ENCODE data around the gene MFN2. TPM values are rescaled to one million over a fixed set of nuclear protein-coding genes. Genes with fewer than 3 reads are reported as not detected.

The MFN2 gene
- total and polyA plus RNA-seq, 2 of the 8 experiments (the other 6 are each of a cell fraction or from before 2014, with no cell fraction given), result 34.0 to 62.5 TPM

GRCh38 chr1:12035312-12035711 is 55.1 kb downstream of the MFN2 start:
- no peak overlapping the region for H2BK5ac ChIP-seq (ENCODE audit: low read depth, low read length)
- FAIRE-seq, result no peak
- no peak overlapping the region for H4K91ac ChIP-seq (replicated peaks; ENCODE audit: insufficient read length, low read length)
- H3K27ac ChIP-seq (ENCODE audit: low read depth, low read length), result no peak overlapping the region
- no peak overlapping the region for H3K9ac ChIP-seq (replicated peaks in 1 of 4; ENCODE audit: extremely low read depth in 1 of 4, low read depth in 3 of 4, low read length in 3 of 4)
- no peaks in the 10 kb centered on the region for H3K23me2 ChIP-seq (ENCODE audit: low read depth, low read length)
- H3K9me3 ChIP-seq (ENCODE audit: insufficient read depth in 2 of 2, low read depth in 1 of 2, low read length in 1 of 2), result no peaks in the 10 kb centered on the region
- H3K18ac ChIP-seq (ENCODE audit: extremely low read depth, low read length), result no peak overlapping the region
- H3K56ac ChIP-seq (replicated peaks; ENCODE audit: insufficient read length, low read depth, low read length), result no peak overlapping the region
- no peaks in the 10 kb centered on the region for H3K79me1 ChIP-seq (ENCODE audit: low read depth, low read length)
- H3K4me2 ChIP-seq (ENCODE audit: insufficient read depth in 1 of 2, low read depth in 2 of 2, low read length in 2 of 2), result no peak overlapping the region
- no peak overlapping the region for H2AK5ac ChIP-seq (ENCODE audit: low read depth, low read length)
- no peak overlapping the region for H2BK120ac ChIP-seq (replicated peaks; ENCODE audit: low read depth, low read length)
- no peak overlapping the region for H4K5ac ChIP-seq (ENCODE audit: insufficient read length, low read depth, low read length)
- ChIA-PET POLR2A (ENCODE audit: partially characterized antibody) (interaction anchor here (0.9 to 8.5 kb wide), 5 partner anchors 11 to 127 kb away, joined by 3 to 66 read pairs (median 5); partner anchors contain the start of gene MIIP), CTCF (ENCODE audit: partially characterized antibody) (interaction anchor here (0.6 to 1.7 kb wide), 3 partner anchors 33 to 144 kb away, joined by 3 to 5 read pairs (median 3); no protein-coding TSS in a partner anchor)
- H3K36me3 ChIP-seq (ENCODE audit: control insufficient read depth in 2 of 4, insufficient read depth in 4 of 4, low read length in 3 of 4), result peaks cover 2 to 8% (median 3%) of the 10 kb centered on the region in 4 experiments; a peak in 3 of 8 replicates
- DNase-seq (ENCODE audit: low read depth in 1 of 2, low spot score in 2 of 2), result no peak
- 86% methylated on average over 4 of the region's 4 CpGs; no CpG with 5 or more reads in 1 of the 2 experiments for WGBS, 2 experiments (ENCODE audit: extremely low coverage in 1 of 2, insufficient coverage in 1 of 2, insufficient read length in 1 of 2, insufficient replicate concordance in 2 of 2, low coverage in 1 of 2, low lambda C conversion rate in 2 of 2, missing lambda C conversion rate in 1 of 2)
- H3K4me1 ChIP-seq (replicated peaks in 1 of 4; ENCODE audit: control insufficient read depth in 3 of 4, insufficient read depth in 4 of 4, low read length in 3 of 4), result no peaks in the 10 kb centered on the region; a peak in 1 of 7 replicates
- H3K4ac ChIP-seq (replicated peaks; ENCODE audit: insufficient read length, low read depth, low read length), result no peak overlapping the region
- TF ChIP-seq TAF7 (optimal IDR thresholded peaks at IDR 0.05; ENCODE audit: borderline replicate concordance, low read depth, low read length), result no peak
- TF ChIP-seq SIN3A (conservative IDR thresholded peaks at IDR 0.05 in 1 of 2, IDR thresholded peaks at IDR 0.05 in 1 of 2; ENCODE audit: low read depth in 1 of 2, low read length in 2 of 2), result no peak
- TF ChIP-seq SAP30 (IDR thresholded peaks at IDR 0.05; ENCODE audit: insufficient read depth, insufficient replicate concordance, low read length), result no peak
- TF ChIP-seq, protein P1, sequence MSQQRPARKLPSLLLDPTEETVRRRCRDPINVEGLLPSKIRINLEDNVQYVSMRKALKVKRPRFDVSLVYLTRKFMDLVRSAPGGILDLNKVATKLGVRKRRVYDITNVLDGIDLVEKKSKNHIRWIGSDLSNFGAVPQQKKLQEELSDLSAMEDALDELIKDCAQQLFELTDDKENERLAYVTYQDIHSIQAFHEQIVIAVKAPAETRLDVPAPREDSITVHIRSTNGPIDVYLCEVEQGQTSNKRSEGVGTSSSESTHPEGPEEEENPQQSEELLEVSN (IDR thresholded peaks at IDR 0.05), result no peak
- TF ChIP-seq SIRT6 (IDR thresholded peaks at IDR 0.05; ENCODE audit: low read length), result no peak
- no peaks in the 10 kb centered on the region for H3K79me2 ChIP-seq (ENCODE audit: control insufficient read depth in 1 of 2, insufficient read depth in 2 of 2, low read length in 2 of 2)
- H4K8ac ChIP-seq (ENCODE audit: extremely low read depth, insufficient read depth, low read length), result no peak overlapping the region
- H3K23ac ChIP-seq (ENCODE audit: insufficient read length), result no peak overlapping the region
- no peak overlapping the region for H2AFZ ChIP-seq (ENCODE audit: low read length)
- H4K20me1 ChIP-seq (replicated peaks in 1 of 2; ENCODE audit: control insufficient read depth in 1 of 2, insufficient read depth in 2 of 2, low read length in 2 of 2), result peaks cover 3 to 5% of the 10 kb centered on the region in 2 experiments
- H3K4me3 ChIP-seq (ENCODE audit: extremely low read depth in 1 of 4, insufficient read depth in 2 of 4, low read depth in 3 of 4, low read length in 4 of 4), result no peak overlapping the region
- no peak overlapping the region for H3K14ac ChIP-seq (ENCODE audit: insufficient read length)
- H2BK15ac ChIP-seq (ENCODE audit: low read length), result no peak overlapping the region
- no peak overlapping the region for H2BK12ac ChIP-seq (ENCODE audit: low read depth, low read length)
- H3K27me3 ChIP-seq (replicated peaks in 1 of 4; ENCODE audit: control insufficient read depth in 3 of 4, extremely low read depth in 1 of 4, insufficient read depth in 3 of 4, low read length in 3 of 4), result no peaks in the 10 kb centered on the region
- H2BK20ac ChIP-seq (ENCODE audit: low read length), result no peak overlapping the region

Data from H1 (cell line).